AG09309 (cell line): ENCODE results near the gene ACP4.

Experiments used
- DNase-seq: peaks from one replicate; pipeline ENCODE4 v3.0.0-alpha.2; 2010; ENCODE audit warnings: low read depth
- H3K4me3 ChIP-seq: 2 replicates; pipeline ENCODE4 v1.5.1; 2011; ENCODE audit warnings: mild to moderate bottlenecking, low read depth, low read length, moderate library complexity; ENCODE audit not compliant: control insufficient read depth
- CTCF ChIP-seq: IDR thresholded peaks from 2 replicates; pipeline ENCODE4 v1.5.1; 2011; ENCODE audit warnings: mild to moderate bottlenecking, low read depth, low read length, inconsistent platforms; ENCODE audit not compliant: insufficient read depth, control insufficient read depth; ENCODE audit errors: missing control alignments

ACP4 gene

GRCh38 chr19:50835103-50835784, 45.0 kb downstream of the ACP4 start:
- no peak for DNase-seq

DNA sequence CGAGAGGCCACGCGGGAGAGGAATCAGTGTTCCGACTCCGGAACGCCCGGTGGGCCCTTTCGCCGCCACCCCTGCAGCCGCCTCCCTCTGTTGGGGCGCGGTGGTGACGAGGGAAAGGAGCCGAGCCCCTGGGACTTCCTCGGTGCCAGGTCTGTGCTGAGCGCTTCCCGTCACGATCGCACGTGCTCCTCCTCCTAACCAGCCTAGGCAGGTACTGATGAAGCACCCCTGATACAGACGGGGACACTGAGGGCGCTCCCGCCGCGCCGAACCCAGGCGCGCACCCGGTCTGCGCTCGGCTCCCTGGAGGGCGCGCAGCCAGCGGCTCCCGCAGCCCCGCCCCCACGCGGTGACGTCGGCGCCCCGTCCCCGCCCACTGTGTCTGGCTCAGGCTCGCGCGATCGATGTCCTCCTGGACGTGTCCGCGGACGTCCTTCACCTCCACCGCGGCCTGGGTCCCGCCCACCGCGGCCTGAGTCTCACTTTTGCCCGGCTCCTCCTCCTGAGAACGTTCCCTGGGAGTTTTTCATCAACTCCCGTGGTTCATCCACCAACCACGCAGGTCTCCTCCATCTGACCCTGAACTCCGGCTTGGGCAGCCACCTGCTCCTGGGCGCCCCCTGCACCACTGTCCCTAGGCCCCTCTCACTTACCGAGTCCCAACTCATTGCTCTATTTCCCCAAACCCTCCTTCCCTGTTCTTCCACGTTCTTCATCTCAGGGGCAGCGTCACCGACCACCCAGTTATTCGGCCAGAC, 45.7 kb downstream of the ACP4 start:
- peak overlapping the region; percentile 53 for H3K4me3 ChIP-seq
- DNase-seq = no peak

More at GRCh38 chr19:50835103-50835784, 45.0 kb downstream of the ACP4 start:
- TF ChIP-seq CTCF = no peak
- H3K4me3 ChIP-seq = peak overlapping the region; percentile 53

GRCh38 chr19:50836543-50837195, 46.5 kb downstream of the ACP4 start:
- TF ChIP-seq CTCF = no peak
- no peak for DNase-seq
- H3K4me3 ChIP-seq = no peak overlapping the region

More for the DNA sequence above, 45.7 kb downstream of the ACP4 start:
- no peak for TF ChIP-seq CTCF

DNA sequence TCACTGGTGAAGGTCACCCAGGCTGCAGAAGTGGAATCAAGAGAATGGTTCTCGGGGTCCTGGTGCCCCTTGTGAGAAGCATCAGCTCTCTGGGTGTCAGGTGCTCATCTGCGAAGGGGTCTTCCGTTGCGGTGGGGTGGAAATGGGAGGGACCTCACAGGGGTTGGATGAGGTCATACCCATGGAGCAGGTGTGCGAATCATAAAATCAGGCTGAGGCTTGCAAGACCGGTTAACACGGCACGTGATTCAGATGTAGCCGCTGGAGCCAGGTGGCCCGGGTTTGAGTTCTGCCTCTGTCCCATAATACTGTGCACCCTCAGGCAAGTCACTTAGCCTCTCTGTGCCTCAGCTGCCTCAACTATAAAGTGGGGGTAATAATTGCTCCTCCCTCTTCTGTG, 47.1 kb downstream of the ACP4 start:
- TF ChIP-seq CTCF = no peak
- H3K4me3 ChIP-seq = no peak overlapping the region
- no peak for DNase-seq

DNA sequence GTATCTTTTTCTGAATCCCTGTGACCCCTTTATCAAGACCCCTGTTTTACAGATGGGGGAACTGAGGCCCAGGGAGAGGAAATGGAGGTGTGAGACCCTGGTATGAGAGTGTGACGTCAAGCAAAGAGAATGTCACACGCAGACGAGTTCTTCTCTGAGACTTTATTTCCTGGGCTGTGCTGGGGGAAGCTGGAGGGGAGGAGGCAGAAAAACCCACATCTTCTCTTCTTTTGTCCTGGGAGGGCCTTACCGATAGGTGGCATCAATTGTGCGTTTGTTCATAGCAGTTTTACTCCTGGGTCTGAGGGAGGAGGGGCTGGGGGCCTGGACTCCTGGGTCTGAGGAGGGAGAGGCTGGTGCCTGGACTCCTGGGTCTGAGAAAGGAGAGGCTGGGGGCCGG, 48.0 kb downstream of the ACP4 start:
- DNase-seq = no peak
- peak; percentile 11 for TF ChIP-seq CTCF
- H3K4me3 ChIP-seq = no peak overlapping the region

GRCh38 chr19:50839712-50840655, 49.8 kb downstream of the ACP4 start:
- no peak for TF ChIP-seq CTCF

More at GRCh38 chr19:50839712-50840655, 49.8 kb downstream of the ACP4 start:
- no peak overlapping the region for H3K4me3 ChIP-seq
- DNase-seq = no peak
